ENCODE data around the gene NCOA4. TPM values are rescaled to one million over a fixed set of nuclear protein-coding genes. Genes with fewer than 3 reads are reported as not detected.

NCOA4 gene
- total RNA-seq, 5 donors from 2014 or later (not counting 1 experiment from before 2014, with no cell fraction given), result 60.1 to 86.8 (median 75.3) TPM

DNA sequence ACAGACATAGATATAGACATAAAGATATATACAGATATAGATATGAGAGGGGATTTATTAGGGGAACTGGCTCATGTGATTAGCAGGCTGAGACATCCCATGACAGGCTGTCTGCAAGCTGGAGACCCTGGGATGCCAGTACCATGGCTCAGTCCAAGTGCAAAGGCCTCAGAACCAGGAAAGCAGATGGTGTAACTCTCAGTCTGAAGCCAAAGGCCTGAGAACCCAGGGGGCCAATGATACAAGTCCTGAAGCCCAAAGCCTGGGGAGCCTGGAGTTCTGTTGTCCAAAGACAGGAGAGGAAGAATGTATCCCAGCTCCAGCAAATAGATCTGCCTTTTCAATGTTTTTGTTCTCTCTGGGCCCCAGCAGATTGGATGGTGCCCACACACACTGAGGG lies 5.5 kb downstream of the NCOA4 start:
- Histone ChIP-seq H3K9me3 (no peaks in the 10 kb centered on the region), H3K27ac (ENCODE audit: low read length) (no peak overlapping the region), H3K36me3 (ENCODE audit: control insufficient read depth in 2 of 2, extremely low read depth in 1 of 2, insufficient read depth in 1 of 2, low read length in 1 of 2) (peaks cover 0 to 17% of the 10 kb centered on the region in 2 donors), H3K4me3 (ENCODE audit: control insufficient read depth in 1 of 2, extremely low read depth in 1 of 2, low read length in 1 of 2) (no peak overlapping the region), H3K4me1 (ENCODE audit: control insufficient read depth in 1 of 2, extremely low read depth in 1 of 2, insufficient read depth in 2 of 2, low read length in 2 of 2) (peaks cover 53 to 55% of the 10 kb centered on the region in 2 experiments), H3K27me3 (replicated peaks in 1 of 2; ENCODE audit: control insufficient read depth in 2 of 2, extremely low read depth in 1 of 2, insufficient read depth in 2 of 2, low read length in 1 of 2) (no peaks in the 10 kb centered on the region)
- no peak for ATAC-seq (replicated peaks in 1 of 4)
- no peak for DNase-seq
- ChIA-PET CTCF (interaction anchor here in 1 of 2 donors (0.5 to 1.9 kb wide), 4 partner anchors 10 to 433 kb away, joined by 3 to 5 read pairs (median 4); no protein-coding TSS in a partner anchor), POLR2A (no interaction called here)
- Mint-ChIP-seq H3K4me3 (peak overlapping the region in 1 of 3 donors; percentile 88), H3K9me3 (no peaks in the 10 kb centered on the region), H3K27ac (peak overlapping the region; percentile 41 to 50), H3K36me3 (peaks cover 3% of the 10 kb centered on the region), H3K4me1 (peaks cover 90 to 94% (median 91%) of the 10 kb centered on the region in 3 donors), H3K27me3 (no peaks in the 10 kb centered on the region)

DNA sequence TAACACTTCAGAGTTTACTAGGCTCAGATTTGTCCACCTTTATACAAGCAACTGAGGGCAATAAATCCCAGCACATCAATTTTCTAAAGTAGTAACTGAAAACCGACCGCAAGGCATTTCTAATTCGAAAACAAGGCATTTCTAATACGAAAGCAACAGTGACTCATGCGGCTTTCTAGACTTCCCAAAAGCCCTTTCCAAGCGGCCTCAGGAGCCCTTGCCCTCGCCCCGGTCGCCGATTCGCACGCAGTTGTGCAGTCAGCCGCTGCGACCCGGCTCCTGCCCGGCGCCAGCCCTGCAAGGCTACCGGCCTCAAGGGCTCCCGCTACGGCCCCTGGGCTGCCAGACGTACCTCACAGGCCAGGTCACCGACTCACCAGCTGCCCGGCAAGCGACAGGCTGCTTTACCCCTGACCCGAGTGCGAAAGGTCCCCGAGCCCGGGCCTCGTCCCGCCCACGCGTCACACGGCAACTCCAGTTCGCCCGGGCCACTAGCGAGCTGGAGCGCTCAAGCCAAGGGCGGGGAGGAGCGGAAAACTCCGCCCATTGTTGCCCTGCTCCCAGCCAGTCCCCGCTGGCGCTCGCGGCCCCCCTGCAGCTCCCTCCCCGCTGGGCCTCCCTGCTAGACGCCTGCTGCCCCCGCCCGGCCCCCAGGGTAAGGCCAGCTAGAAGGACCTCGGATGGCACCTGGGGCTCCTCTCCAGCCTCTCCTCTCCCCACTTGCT lies 7.3 kb downstream of the NCOA4 start:
- peak overlapping the region; percentile 38 to 56 for H3K4me3 ChIP-seq (ENCODE audit: control insufficient read depth in 1 of 2, extremely low read depth in 1 of 2, low read length in 1 of 2)
- H3K27me3 ChIP-seq (replicated peaks in 1 of 2; ENCODE audit: control insufficient read depth in 2 of 2, extremely low read depth in 1 of 2, insufficient read depth in 2 of 2, low read length in 1 of 2), result no peaks in the 10 kb centered on the region
- no peaks in the 10 kb centered on the region for H3K9me3 ChIP-seq
- no peak overlapping the region for H3K27ac ChIP-seq (ENCODE audit: low read length)
- peaks cover 0 to 17% of the 10 kb centered on the region in 2 donors for H3K36me3 ChIP-seq (ENCODE audit: control insufficient read depth in 2 of 2, extremely low read depth in 1 of 2, insufficient read depth in 1 of 2, low read length in 1 of 2)
- Mint-ChIP-seq H3K27ac (peak overlapping the region; percentile 63 to 80), H3K4me3 (peak overlapping the region; percentile 79 to 88 (median 82)), H3K9me3 (no peaks in the 10 kb centered on the region), H3K4me1 (peaks cover 89 to 95% (median 90%) of the 10 kb centered on the region in 3 donors), H3K27me3 (no peaks in the 10 kb centered on the region), H3K36me3 (peaks cover 3% of the 10 kb centered on the region)
- ATAC-seq (replicated peaks in 1 of 4), result peak; percentile 95 to 99 (median 98)
- DNase-seq, result peak; percentile 53 to 85 (median 72)
- POLR2A ChIA-PET, result no interaction called here
- peaks cover 39 to 54% of the 10 kb centered on the region in 2 experiments for H3K4me1 ChIP-seq (ENCODE audit: control insufficient read depth in 1 of 2, extremely low read depth in 1 of 2, insufficient read depth in 2 of 2, low read length in 2 of 2)
- CTCF ChIA-PET, result interaction anchor here in 1 of 2 donors (0.7 to 1.1 kb wide), 2 partner anchors 9 to 788 kb away, joined by 3 to 4 read pairs; no protein-coding TSS in a partner anchor
- WGBS (ENCODE audit: insufficient coverage), result 7% methylated on average over 46 of the region's 49 CpGs

- H3K4me3 ChIP-seq (ENCODE audit: control insufficient read depth in 1 of 2, extremely low read depth in 1 of 2, low read length in 1 of 2), result no peak overlapping the region
- peaks cover 0 to 13% of the 10 kb centered on the region in 2 donors for H3K36me3 ChIP-seq (ENCODE audit: control insufficient read depth in 2 of 2, extremely low read depth in 1 of 2, insufficient read depth in 1 of 2, low read length in 1 of 2)
- DNase-seq (no peak), ATAC-seq (replicated peaks in 1 of 4) (no peak)
- no peaks in the 10 kb centered on the region for H3K27me3 Mint-ChIP-seq
- WGBS (ENCODE audit: insufficient coverage), result 100% methylated on average over 2 of the region's 3 CpGs
- POLR2A ChIA-PET, result no interaction called here
- no peaks in the 10 kb centered on the region for H3K9me3 ChIP-seq
- H3K36me3 Mint-ChIP-seq, result peaks cover 3% of the 10 kb centered on the region
- H3K27ac ChIP-seq (ENCODE audit: low read length), result peak overlapping the region; percentile 36
- H3K27ac Mint-ChIP-seq, result peak overlapping the region in 1 of 2 donors; percentile 84
- H3K4me3 Mint-ChIP-seq, result peak overlapping the region in 1 of 3 donors; percentile 35
- peaks cover 78 to 86% (median 79%) of the 10 kb centered on the region in 3 donors for H3K4me1 Mint-ChIP-seq
- CTCF ChIA-PET, result interaction anchor here in 1 of 2 donors (1.5 kb wide), 1 partner anchor 9 kb away, joined by 11 read pairs; the partner anchor contains the start of gene NCOA4
- H3K27me3 ChIP-seq (replicated peaks in 1 of 2; ENCODE audit: control insufficient read depth in 2 of 2, extremely low read depth in 1 of 2, insufficient read depth in 2 of 2, low read length in 1 of 2), result no peaks in the 10 kb centered on the region
- no peaks in the 10 kb centered on the region for H3K9me3 Mint-ChIP-seq
- H3K4me1 ChIP-seq (ENCODE audit: control insufficient read depth in 1 of 2, extremely low read depth in 1 of 2, insufficient read depth in 2 of 2, low read length in 2 of 2), result peaks cover 20 to 34% of the 10 kb centered on the region in 2 experiments
These were observed 10.1 kb downstream of the NCOA4 start for GRCh38 chr10:46020344-46020657.

GRCh38 chr10:46019569-46020343 lies 10.7 kb downstream of the NCOA4 start:
- ATAC-seq (replicated peaks in 1 of 4), result peak; percentile 18 to 40 (median 34)
- Mint-ChIP-seq H3K27me3 (no peaks in the 10 kb centered on the region), H3K9me3 (no peaks in the 10 kb centered on the region), H3K27ac (peak overlapping the region; percentile 43 to 84), H3K4me3 (peak overlapping the region in 2 of 3 donors; percentile 35 to 39), H3K4me1 (peaks cover 72 to 82% (median 76%) of the 10 kb centered on the region in 3 donors), H3K36me3 (peaks cover 6% of the 10 kb centered on the region)
- Histone ChIP-seq H3K36me3 (ENCODE audit: control insufficient read depth in 2 of 2, extremely low read depth in 1 of 2, insufficient read depth in 1 of 2, low read length in 1 of 2) (peaks cover under 1 to 19% of the 10 kb centered on the region in 2 donors), H3K4me3 (ENCODE audit: control insufficient read depth in 1 of 2, extremely low read depth in 1 of 2, low read length in 1 of 2) (no peak overlapping the region), H3K9me3 (no peaks in the 10 kb centered on the region), H3K27ac (ENCODE audit: low read length) (peak overlapping the region; percentile 36), H3K4me1 (ENCODE audit: control insufficient read depth in 1 of 2, extremely low read depth in 1 of 2, insufficient read depth in 2 of 2, low read length in 2 of 2) (peaks cover 17 to 28% of the 10 kb centered on the region in 2 experiments), H3K27me3 (replicated peaks in 1 of 2; ENCODE audit: control insufficient read depth in 2 of 2, extremely low read depth in 1 of 2, insufficient read depth in 2 of 2, low read length in 1 of 2) (no peaks in the 10 kb centered on the region)
- WGBS (ENCODE audit: insufficient coverage), result 48% methylated on average over 4 of the region's 7 CpGs
- peak in 15 of 35 experiments; percentile 3 to 33 (median 11) for DNase-seq
- POLR2A ChIA-PET, result no interaction called here
- CTCF ChIA-PET, result interaction anchor here in 1 of 2 donors (1.5 kb wide), 1 partner anchor 9 kb away, joined by 11 read pairs; the partner anchor contains the start of gene NCOA4

- no peak overlapping the region for H3K4me3 Mint-ChIP-seq
- no peaks in the 10 kb centered on the region for H3K9me3 Mint-ChIP-seq
- POLR2A ChIA-PET, result no interaction called here
- no peaks in the 10 kb centered on the region for H3K27me3 ChIP-seq (replicated peaks in 1 of 2; ENCODE audit: control insufficient read depth in 2 of 2, extremely low read depth in 1 of 2, insufficient read depth in 2 of 2, low read length in 1 of 2)
- peaks cover 16 to 28% of the 10 kb centered on the region in 2 experiments for H3K4me1 ChIP-seq (ENCODE audit: control insufficient read depth in 1 of 2, extremely low read depth in 1 of 2, insufficient read depth in 2 of 2, low read length in 2 of 2)
- H3K9me3 ChIP-seq, result no peaks in the 10 kb centered on the region
- H3K36me3 ChIP-seq (ENCODE audit: control insufficient read depth in 2 of 2, extremely low read depth in 1 of 2, insufficient read depth in 1 of 2, low read length in 1 of 2), result peaks cover 2 to 23% of the 10 kb centered on the region in 2 donors
- peaks cover 66 to 78% (median 72%) of the 10 kb centered on the region in 3 donors for H3K4me1 Mint-ChIP-seq
- CTCF ChIA-PET, result interaction anchor here in 1 of 2 donors (1.5 kb wide), 1 partner anchor 10 kb away, joined by 11 read pairs; the partner anchor contains the start of gene NCOA4
- peaks cover 12% of the 10 kb centered on the region for H3K36me3 Mint-ChIP-seq
- no peaks in the 10 kb centered on the region for H3K27me3 Mint-ChIP-seq
- H3K27ac ChIP-seq (ENCODE audit: low read length), result no peak overlapping the region
- no peak for DNase-seq
- no peak overlapping the region for H3K4me3 ChIP-seq (ENCODE audit: control insufficient read depth in 1 of 2, extremely low read depth in 1 of 2, low read length in 1 of 2)
- 97% methylated on average over 3 of the region's 3 CpGs for WGBS (ENCODE audit: insufficient coverage)
- peak overlapping the region; percentile 43 to 84 for H3K27ac Mint-ChIP-seq
- no peak for ATAC-seq (replicated peaks in 1 of 4)
These were observed 11.3 kb downstream of the NCOA4 start for GRCh38 chr10:46019177-46019528.

DNA sequence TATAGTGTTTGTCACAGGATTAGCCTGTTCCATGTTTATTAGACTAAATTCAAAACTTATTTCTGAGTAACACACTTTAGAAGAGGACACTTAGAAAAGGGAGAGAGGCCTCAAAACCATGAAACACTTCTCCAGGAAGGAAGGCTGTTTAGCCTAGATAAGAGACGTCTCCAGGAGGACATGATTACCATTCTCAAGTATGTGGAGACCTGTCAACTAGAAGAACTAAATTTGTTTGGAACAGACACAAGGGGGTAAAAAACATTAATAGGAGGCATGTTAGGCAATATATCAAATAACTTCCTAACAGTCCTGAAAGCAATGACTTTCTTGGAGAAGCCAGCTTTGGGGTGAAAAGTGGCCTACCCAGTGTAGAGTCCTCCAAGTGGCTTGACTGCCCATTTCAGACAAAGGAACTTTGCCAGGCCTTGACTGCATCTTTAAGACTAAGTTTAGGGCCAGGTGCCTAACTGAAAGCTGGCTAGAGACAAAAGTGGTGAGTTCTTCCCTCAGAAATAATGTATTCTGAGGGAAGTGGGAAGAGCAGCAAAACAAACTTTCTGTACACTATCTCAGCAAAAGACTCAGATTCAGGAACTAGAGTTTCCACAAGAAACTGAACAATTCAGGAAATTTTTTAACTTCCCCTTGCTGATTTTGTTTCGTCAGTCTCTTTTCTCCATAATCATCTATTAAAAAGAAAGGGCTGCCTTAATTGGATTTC lies 11.8 kb downstream of the NCOA4 start:
- Mint-ChIP-seq H3K36me3 (peaks cover 13% of the 10 kb centered on the region), H3K27me3 (no peaks in the 10 kb centered on the region), H3K4me3 (no peak overlapping the region), H3K27ac (peak overlapping the region; percentile 5 to 84), H3K4me1 (peaks cover 61 to 73% (median 66%) of the 10 kb centered on the region in 3 donors), H3K9me3 (no peaks in the 10 kb centered on the region)
- peaks cover 5 to 28% of the 10 kb centered on the region in 2 donors for H3K36me3 ChIP-seq (ENCODE audit: control insufficient read depth in 2 of 2, extremely low read depth in 1 of 2, insufficient read depth in 1 of 2, low read length in 1 of 2)
- ChIA-PET POLR2A (no interaction called here), CTCF (interaction anchor here (0.6 to 1.5 kb wide), 2 partner anchors 11 to 783 kb away, joined by 5 to 11 read pairs; partner anchors contain the start of gene NCOA4 (in 1 of the 2))
- 100% methylated on average over 1 of the region's 2 CpGs for WGBS (ENCODE audit: insufficient coverage)
- H3K27me3 ChIP-seq (replicated peaks in 1 of 2; ENCODE audit: control insufficient read depth in 2 of 2, extremely low read depth in 1 of 2, insufficient read depth in 2 of 2, low read length in 1 of 2), result no peaks in the 10 kb centered on the region
- no peak for ATAC-seq (replicated peaks in 1 of 4)
- DNase-seq, result no peak
- no peak overlapping the region for H3K4me3 ChIP-seq (ENCODE audit: control insufficient read depth in 1 of 2, extremely low read depth in 1 of 2, low read length in 1 of 2)
- no peak overlapping the region for H3K27ac ChIP-seq (ENCODE audit: low read length)
- peaks cover 13 to 27% of the 10 kb centered on the region in 2 experiments for H3K4me1 ChIP-seq (ENCODE audit: control insufficient read depth in 1 of 2, extremely low read depth in 1 of 2, insufficient read depth in 2 of 2, low read length in 2 of 2)
- no peaks in the 10 kb centered on the region for H3K9me3 ChIP-seq
